GM18499 (cell line): ENCODE results near the gene RFX3.

Source experiments
- ATAC-seq: cut with Tn5 transposase; IDR thresholded peaks from one replicate; pipeline ENCODE4 v1.9.1; 2021; ENCODE audit warnings: moderate number of reproducible peaks; ENCODE audit not compliant: insufficient read depth, unreplicated experiment

Gene RFX3

GRCh38 chr9:3243683-3244082, 282.1 kb downstream of the RFX3 start:
- no peak for ATAC-seq

- no peak for ATAC-seq
These were observed 284.5 kb downstream of the RFX3 start for GRCh38 chr9:3241290-3241689.

GRCh38 chr9:3240656-3241268, 285.0 kb downstream of the RFX3 start:
- peak; percentile 61 for ATAC-seq

- no peak for ATAC-seq
These were observed 286.6 kb downstream of the RFX3 start for GRCh38 chr9:3239240-3239639.

- no peak for ATAC-seq
These were observed 287.6 kb downstream of the RFX3 start for GRCh38 chr9:3238236-3238635.

GRCh38 chr9:3237121-3237520, 288.7 kb downstream of the RFX3 start:
- no peak for ATAC-seq

GRCh38 chr9:3235497-3235896, 290.3 kb downstream of the RFX3 start:
- no peak for ATAC-seq

GRCh38 chr9:3224931-3225330, 300.9 kb downstream of the RFX3 start:
- no peak for ATAC-seq

GRCh38 chr9:3215658-3216057, 310.1 kb downstream of the RFX3 start:
- ATAC-seq, result no peak

- no peak for ATAC-seq
These were observed 311.1 kb downstream of the RFX3 start for GRCh38 chr9:3214741-3215140.

GRCh38 chr9:3205421-3206095, 320.2 kb downstream of the RFX3 start:
- ATAC-seq, result no peak

GRCh38 chr9:3200331-3200774, 325.4 kb downstream of the RFX3 start:
- ATAC-seq, result no peak

- no peak for ATAC-seq
These were observed 332.0 kb downstream of the RFX3 start for GRCh38 chr9:3193791-3194190.

- no peak for ATAC-seq
These were observed 334.1 kb downstream of the RFX3 start for GRCh38 chr9:3191715-3192114.

GRCh38 chr9:3189113-3189861, 336.5 kb downstream of the RFX3 start:
- no peak for ATAC-seq

- ATAC-seq, result no peak
These were observed 339.1 kb downstream of the RFX3 start for GRCh38 chr9:3186751-3187150.

- peak; percentile 52 for ATAC-seq
These were observed 344.5 kb downstream of the RFX3 start for GRCh38 chr9:3181049-3181953.

- ATAC-seq, result no peak
These were observed 345.1 kb downstream of the RFX3 start for GRCh38 chr9:3180696-3181048.

- ATAC-seq, result no peak
These were observed 346.1 kb downstream of the RFX3 start for GRCh38 chr9:3179711-3180110.

- ATAC-seq, result no peak
These were observed 347.9 kb downstream of the RFX3 start for GRCh38 chr9:3177936-3178335.
